ENCODE data around the gene PRPS1L1. TPM values are rescaled to one million over a fixed set of nuclear protein-coding genes. Genes with fewer than 3 reads are reported as not detected.

The PRPS1L1 gene
- total and polyA plus RNA-seq, 2 of the 8 experiments (the other 6 are each of a cell fraction or from before 2014, with no cell fraction given) = not detected

DNA sequence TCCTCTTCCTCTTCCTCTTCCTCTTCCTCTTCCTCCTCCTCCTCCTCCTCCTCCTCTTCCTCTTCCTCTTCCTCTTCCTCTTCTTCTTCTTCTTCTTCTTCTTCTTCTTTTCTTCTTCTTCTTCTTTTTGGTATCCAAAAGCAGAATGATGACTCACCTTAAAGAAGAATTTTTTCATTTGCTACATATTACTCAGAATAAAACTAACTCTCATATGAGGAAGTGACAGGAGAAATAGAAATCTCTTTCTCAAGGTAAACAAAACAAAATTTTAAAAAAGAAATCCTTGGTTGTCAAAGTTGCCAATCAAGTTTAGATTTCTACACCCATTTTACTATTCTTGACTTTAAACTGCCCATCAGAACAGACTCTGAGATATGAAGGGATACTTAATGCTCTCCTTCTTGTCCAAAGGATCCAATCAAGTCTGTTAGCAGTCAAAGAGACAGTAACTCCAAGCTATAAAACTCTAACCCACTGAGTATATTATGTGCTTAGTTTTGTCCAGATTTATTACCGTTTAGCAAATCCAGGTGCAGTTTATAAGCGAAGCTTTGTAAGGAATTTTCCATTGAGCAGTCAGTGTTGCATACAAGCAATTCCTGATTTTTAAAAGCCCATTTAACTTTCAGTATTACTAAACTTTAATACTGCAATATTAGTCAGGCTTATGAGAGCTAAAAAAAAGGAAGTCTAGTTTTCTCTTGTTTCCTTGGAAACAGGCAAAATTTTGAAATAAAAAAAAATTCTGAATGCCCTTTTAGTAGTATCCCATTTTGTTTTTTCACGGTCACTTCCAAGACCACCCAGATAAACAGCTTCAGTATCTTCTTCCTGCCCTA, 44.2 kb downstream of the PRPS1L1 start (continued):
- no peak for TF ChIP-seq HDAC2 (IDR thresholded peaks at IDR 0.05; ENCODE audit: borderline replicate concordance in 1 of 2, low read depth in 2 of 2, low read length in 2 of 2)
